Left cardiac atrium (tissue), 4 donors: ENCODE data around the gene CTTNBP2. TPM values are rescaled to one million over a fixed set of nuclear protein-coding genes. Genes with fewer than 3 reads are reported as not detected.

Experiments
- ATAC-seq, 2 donors: fragments of 200-7000 bp; cut with Tn5 transposase; one replicate each; pipeline ENCODE4 v1.9.1; 2020; ENCODE audit warnings: mild to moderate bottlenecking in 2 of 2, moderate library complexity in 2 of 2
- DNase-seq: peaks from one replicate; pipeline ENCODE4 v3.0.0-alpha.2; 2020
- intact Hi-C, 2 donors: fragments of 100-400 bp; cut with DNase I; formaldehyde crosslinking; loops; one replicate each; pipeline versions ENCODE4 v1.14.1 to v1.15.1; 2022 to 2023
- total RNA-seq, 2 donors: library from RNA; stranded (reverse); fragmentation: NEBNext Ultra II Directional; extraction: Animal tissue kit (Norgen Biotek cat#: 25700); gene quantifications; one replicate each; pipeline ENCODE4 v1.2.1, GENCODE V29; 2021
- donor health status: DM: no; HTN: yes; CAD: no.
- donor health status: DM: no; HTN: yes; CAD: no; lungs with severe emphysema.
- donor health status: DM: yes; HTN: yes; CAD: no.
- donor health status: Dilated cardiomyopathy.

Gene CTTNBP2
- total RNA-seq, 2 donors from 2014 or later: 4.3 to 7.0 TPM

DNA sequence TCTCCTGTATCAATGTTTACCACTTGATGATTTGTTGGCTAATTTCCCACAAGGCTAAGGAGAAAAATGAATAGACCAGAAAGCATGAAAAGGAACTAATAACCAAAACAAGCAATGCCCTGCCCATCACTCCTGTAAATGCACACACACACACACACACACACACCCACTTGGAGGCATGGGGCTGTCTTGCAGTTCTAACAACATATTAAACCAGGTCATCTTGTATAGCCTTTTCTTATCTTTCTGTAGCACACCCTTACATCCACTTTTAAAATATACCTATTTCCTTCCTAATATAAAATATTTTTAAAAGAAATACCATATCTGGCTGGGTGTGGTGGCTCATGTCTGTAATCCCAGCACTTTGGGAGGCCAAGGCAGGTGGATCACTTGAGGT is 105.3 kb downstream of the CTTNBP2 start:
- intact Hi-C loops: no loop called here
- DNase-seq (no peak), ATAC-seq (no peak)

- DNase-seq: no peak
- intact Hi-C loops: no loop called here
- no peak for ATAC-seq
Measured at GRCh38 chr7:117766913-117767312, 106.3 kb downstream of the CTTNBP2 start.

DNA sequence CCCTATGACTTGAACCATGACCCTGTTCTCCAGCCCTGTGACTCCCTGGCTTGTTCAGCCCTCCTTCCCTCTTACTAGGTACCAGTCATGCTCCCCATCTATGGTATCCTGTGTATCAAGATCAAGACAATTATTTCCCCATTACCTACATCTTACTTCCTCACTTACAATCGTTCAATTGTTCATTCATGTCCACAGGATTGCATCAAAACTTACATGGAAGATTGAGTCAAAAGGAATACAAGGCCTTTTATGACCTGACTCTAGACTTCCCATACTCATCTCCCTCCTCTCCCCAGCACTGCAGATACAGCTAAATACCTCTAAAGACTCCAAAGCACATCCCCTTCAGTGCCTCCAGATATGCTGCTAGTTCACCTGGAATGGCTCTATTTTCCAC is 109.2 kb downstream of the CTTNBP2 start:
- DNase-seq: no peak
- ATAC-seq: no peak
- intact Hi-C loops: no loop called here

DNA sequence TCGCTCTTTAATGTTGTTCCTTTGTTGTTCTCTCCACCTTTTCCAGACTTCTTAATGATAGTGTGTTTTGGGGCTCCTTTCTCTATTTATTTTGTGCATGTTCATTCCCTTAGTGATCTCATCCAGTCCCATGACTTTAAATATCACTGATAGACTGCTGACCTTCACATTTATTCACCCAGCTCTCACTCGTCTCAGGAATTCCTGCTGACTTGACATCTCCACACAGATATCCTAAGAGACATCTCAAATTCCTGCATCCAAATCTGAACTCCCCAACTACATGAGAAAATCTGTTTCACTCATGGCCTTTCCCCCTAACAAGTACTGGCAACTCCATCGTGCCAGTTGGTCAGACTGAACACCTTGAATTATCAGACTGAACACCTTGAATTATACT is 111.2 kb downstream of the CTTNBP2 start:
- intact Hi-C loops: no loop called here
- DNase-seq (no peak), ATAC-seq (no peak)

DNA sequence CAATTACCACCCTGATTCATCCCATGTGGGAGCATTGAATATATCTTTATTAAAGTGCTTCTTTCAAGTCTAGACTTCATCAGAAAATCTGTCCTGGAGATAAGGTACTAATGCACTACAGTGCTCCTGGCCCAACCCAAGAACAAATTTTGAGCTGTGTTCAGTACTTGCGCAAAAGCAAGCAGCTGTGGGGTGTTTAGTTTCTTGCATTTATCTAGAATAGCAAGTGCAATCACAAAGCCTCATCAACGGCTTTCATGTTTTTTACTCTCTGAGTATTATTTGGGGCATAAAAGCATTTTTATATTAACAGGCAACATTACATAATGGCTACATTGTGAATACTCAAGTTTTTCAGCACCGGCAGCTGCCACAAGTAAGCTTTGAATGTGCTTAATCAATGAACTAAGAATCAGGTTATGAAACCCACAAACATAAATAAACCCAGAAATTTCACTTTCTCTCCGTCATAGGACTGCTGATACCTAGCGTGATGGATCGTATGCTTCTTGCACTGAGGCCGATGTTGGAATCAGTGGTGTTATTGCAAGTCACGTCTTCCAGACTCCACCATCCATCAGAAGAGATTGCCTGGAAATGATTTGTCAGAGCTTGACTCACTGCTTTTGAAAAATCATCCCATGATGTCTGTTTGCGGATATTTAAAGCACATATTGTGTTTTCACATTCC is 113.1 kb downstream of the CTTNBP2 start:
- intact Hi-C loops: loop anchor here (10.0 kb wide), 2 partner anchors 115 to 395 kb away; partner anchors contain the start of gene CTTNBP2 (in 1 of the 2)

DNA sequence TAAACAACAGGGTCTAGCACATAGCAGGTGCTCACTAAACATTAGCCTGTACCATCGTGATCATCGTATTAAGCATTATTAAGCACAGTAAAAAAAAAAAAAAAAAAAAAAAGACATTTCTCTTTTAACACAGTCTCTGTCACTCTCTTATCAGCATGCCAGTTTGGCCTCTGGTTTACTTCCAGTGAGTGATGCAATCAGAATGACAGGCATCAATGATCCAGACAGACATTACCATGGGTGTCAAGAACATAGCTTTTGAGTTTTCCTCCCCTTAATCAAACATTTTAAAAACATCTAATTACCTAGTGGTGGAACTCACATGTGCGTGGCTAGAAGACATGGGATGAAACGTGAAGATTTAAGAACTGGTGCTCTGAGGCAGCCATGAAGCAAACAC is 115.8 kb downstream of the CTTNBP2 start:
- ATAC-seq: no peak
- no peak for DNase-seq
- intact Hi-C loops: loop anchor here (10.0 kb wide), 2 partner anchors 117 to 397 kb away; partner anchors contain the start of gene CTTNBP2 (in 1 of the 2)

More for the DNA sequence above, 113.1 kb downstream of the CTTNBP2 start:
- DNase-seq: no peak
- no peak for ATAC-seq

GRCh38 chr7:117756586-117757085 is 116.6 kb downstream of the CTTNBP2 start:
- no peak for ATAC-seq
- DNase-seq: no peak
- intact Hi-C loops: loop anchor here (10.0 kb wide), 2 partner anchors 118 to 398 kb away; partner anchors contain the start of gene CTTNBP2 (in 1 of the 2)

GRCh38 chr7:117755136-117755535 is 118.1 kb downstream of the CTTNBP2 start:
- intact Hi-C loops: loop anchor here (10.0 kb wide), 2 partner anchors 120 to 400 kb away; partner anchors contain the start of gene CTTNBP2 (in 1 of the 2)
- DNase-seq (no peak), ATAC-seq (no peak)

- intact Hi-C loops: loop anchor here (2.0 to 10.0 kb wide), 4 partner anchors 123 to 403 kb away; partner anchors contain the start of gene CTTNBP2 (in 1 of the 2)
- DNase-seq (no peak), ATAC-seq (peak; percentile 34 to 62)
Measured at GRCh38 chr7:117751775-117752174, 121.5 kb downstream of the CTTNBP2 start.

DNA sequence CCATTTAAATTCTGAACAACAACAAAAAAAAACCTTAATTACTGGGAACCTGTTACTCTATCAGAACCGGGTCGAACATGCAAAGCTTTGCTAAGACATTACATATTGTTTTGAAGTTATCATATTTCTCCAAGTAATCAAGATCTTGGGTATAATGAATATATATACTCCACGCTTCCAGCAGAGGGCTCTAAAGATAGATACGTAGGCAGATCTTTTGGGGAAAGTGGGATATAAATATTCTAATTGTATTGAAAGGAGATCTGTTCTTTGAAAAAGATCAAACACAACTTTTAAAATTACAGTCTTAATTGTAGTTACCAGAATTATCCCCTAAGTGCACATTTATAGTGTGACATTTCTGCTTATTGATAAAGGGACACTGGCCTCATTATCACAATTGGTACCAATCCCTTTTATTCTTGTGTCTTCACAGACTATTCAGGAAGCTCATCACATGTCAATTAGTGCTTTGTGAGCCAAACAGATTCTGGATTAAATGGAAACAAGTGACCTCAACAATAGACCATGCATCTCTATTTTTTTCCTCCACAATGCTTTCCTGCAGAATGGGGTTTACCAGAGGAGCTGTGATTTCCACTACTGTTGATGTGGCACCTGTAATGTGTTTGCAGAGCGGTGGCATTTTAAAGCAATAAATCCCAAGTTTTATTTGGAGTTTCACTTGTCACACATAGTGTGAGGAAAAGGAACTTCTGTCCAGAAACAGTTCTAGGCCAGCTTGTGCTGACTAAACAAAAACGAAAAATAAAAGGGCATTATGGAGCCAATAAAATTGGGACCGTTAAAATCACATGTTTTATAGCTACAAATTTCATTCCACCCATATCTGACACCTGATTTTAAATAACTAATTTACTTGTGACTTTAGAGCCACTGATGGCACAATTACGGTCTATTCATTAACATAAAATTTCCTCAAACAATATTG is 122.4 kb downstream of the CTTNBP2 start:
- intact Hi-C loops: loop anchor here (2.0 to 10.0 kb wide), 4 partner anchors 124 to 404 kb away; partner anchors contain the start of gene CTTNBP2 (in 1 of the 2)
- no peak for ATAC-seq
- DNase-seq: no peak

DNA sequence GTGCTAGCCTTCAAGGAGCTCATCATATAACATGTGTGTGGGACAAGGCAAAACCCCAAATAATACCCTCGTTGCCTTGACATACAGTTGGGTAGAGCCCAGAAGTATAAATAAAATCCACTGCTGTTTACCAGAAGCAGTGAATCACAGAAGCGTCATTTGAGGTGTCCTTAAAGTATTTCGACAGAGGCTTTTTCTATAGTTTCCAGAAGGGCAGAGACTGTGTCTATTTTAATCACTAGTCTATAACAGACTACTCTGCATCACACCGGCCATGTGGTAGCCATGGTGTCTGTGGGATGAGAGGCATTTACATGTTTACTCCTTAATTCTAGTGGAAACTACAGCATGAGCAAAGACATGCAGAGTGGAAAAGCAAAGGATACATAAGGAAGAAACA is 131.3 kb downstream of the CTTNBP2 start:
- ATAC-seq: no peak
- no peak for DNase-seq
- intact Hi-C loops: no loop called here

DNA sequence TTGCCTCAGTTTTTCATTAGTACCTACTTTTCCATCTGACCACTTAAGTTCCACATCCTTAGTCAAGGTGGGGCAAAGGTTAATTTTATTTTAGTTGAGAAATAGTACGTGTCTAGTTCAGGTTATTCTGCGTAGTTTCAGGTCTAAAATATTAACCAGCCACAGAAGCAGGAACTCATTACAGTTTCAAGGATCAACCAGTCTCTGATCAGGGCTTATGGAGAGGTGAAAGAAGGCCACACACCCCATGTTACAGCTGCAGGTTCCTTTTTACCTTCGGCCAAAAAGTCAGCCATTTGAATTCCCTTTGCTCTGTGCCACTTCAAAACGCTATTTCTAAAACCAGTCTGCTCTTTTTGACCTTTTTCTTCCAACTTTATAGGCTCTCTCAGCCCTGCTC is 134.2 kb downstream of the CTTNBP2 start:
- no peak for ATAC-seq
- intact Hi-C loops: no loop called here
- DNase-seq: no peak

GRCh38 chr7:117737926-117738325 is 135.3 kb downstream of the CTTNBP2 start:
- ATAC-seq (no peak), DNase-seq (no peak)
- intact Hi-C loops: no loop called here

- intact Hi-C loops: loop anchor here in 1 of 2 donors (5.0 kb wide), 1 partner anchor 141 kb away; the partner anchor contains the start of gene CTTNBP2
- ATAC-seq (peak in 1 of 2 donors; percentile 66), DNase-seq (peak; percentile 32)
Measured at GRCh38 chr7:117731455-117731854, 141.8 kb downstream of the CTTNBP2 start.

DNA sequence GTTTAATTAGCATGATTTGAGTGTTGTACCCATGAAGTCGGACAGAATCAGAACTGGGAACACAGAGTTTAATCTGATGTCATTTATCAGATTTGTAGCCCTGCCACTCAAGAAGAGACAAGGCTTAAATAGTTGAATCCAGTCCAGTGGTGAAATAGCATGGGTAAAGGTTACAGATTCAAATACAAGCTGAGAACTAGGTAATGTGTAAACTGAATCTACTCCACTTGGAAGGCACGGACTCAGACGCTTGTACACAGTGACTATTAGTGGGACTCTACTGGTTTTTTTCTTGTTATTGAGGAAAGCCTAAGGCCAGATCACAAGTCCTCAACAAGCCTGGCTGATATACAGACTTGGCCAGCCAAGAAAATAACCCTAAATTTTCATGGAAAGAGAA is 142.9 kb downstream of the CTTNBP2 start:
- DNase-seq (no peak), ATAC-seq (no peak)
- intact Hi-C loops: loop anchor here in 1 of 2 donors (5.0 kb wide), 1 partner anchor 142 kb away; the partner anchor contains the start of gene CTTNBP2

- DNase-seq (no peak), ATAC-seq (peak in 1 of 2 donors; percentile 42)
- intact Hi-C loops: no loop called here
Measured at GRCh38 chr7:117728890-117729624, 144.2 kb downstream of the CTTNBP2 start.

DNA sequence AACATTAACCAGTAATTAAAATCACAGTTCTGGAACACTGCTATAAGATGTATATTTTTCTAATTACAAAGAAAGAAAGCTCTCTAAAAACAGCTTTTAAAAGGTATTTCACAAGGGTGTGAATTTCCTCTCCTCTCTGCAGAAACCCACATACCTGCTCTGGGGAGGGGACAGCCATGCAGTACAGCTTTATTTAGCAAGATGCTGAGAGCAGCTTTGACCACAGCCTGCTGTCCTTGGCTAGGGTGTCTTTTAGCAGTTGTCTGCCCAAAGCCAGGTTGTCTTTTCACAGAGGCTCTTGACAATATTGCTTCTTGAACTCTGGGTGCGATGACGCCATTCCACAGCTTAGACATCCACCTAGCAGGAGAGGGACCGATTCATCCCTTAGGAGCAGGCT is 148.3 kb downstream of the CTTNBP2 start:
- no peak for ATAC-seq
- intact Hi-C loops: no loop called here
- no peak for DNase-seq

GRCh38 chr7:117719377-117719776 is 153.9 kb downstream of the CTTNBP2 start:
- ATAC-seq: no peak
- no peak for DNase-seq
- intact Hi-C loops: loop anchor here in 1 of 2 donors (5.0 kb wide), 1 partner anchor 257 kb away; no protein-coding TSS in a partner anchor
